GM12873 (cell line): ENCODE results near the gene POU2F1.

Experiments
- CTCF ChIP-seq: IDR thresholded peaks from 2 replicates; pipeline ENCODE4 v1.5.1; 2012; ENCODE audit warnings: low read depth, mild to moderate bottlenecking, moderate library complexity, low read length, control low read depth; ENCODE audit not compliant: insufficient read depth; ENCODE audit errors: missing control alignments

The POU2F1 gene

GRCh38 chr1:167219646-167220536 is 795 bp upstream of the POU2F1 start:
- no peak for TF ChIP-seq CTCF

GRCh38 chr1:167221126-167221737 is 546 bp downstream of the POU2F1 start:
- no peak for TF ChIP-seq CTCF

- no peak for TF ChIP-seq CTCF
Observed at GRCh38 chr1:167221738-167222610, 1.3 kb downstream of the POU2F1 start.

- no peak for TF ChIP-seq CTCF
Observed at GRCh38 chr1:167223144-167224103, 2.7 kb downstream of the POU2F1 start.

GRCh38 chr1:167225920-167226319 is 5.2 kb downstream of the POU2F1 start:
- no peak for TF ChIP-seq CTCF

- TF ChIP-seq CTCF: no peak
Observed at GRCh38 chr1:167227934-167228378, 7.3 kb downstream of the POU2F1 start.
